HG02571 (cell line): Measurements from ENCODE around the gene XRRA1.
"Not testable (repeated sequence)": the region's sequence is repeated elsewhere in the genome, so short reads cannot be mapped to it uniquely, and the experiment has no call there.

Experiments
- ATAC-seq: cut with Tn5 transposase; IDR thresholded peaks from one replicate; pipeline ENCODE4 v1.9.1; 2021; ENCODE audit warnings: mild to moderate bottlenecking, moderate library complexity; ENCODE audit not compliant: unreplicated experiment

XRRA1 gene

GRCh38 chr11:74838188-74838587, 110.7 kb downstream of the XRRA1 start:
- ATAC-seq: no peak

GRCh38 chr11:74837191-74837590, 111.7 kb downstream of the XRRA1 start:
- no peak for ATAC-seq

GRCh38 chr11:74826901-74827300, 122.0 kb downstream of the XRRA1 start:
- no peak for ATAC-seq

GRCh38 chr11:74825596-74825995, 123.3 kb downstream of the XRRA1 start:
- not testable (repeated sequence) for ATAC-seq

GRCh38 chr11:74824285-74824982, 124.5 kb downstream of the XRRA1 start:
- no peak for ATAC-seq

- no peak for ATAC-seq
Observed at GRCh38 chr11:74822170-74822569, 126.7 kb downstream of the XRRA1 start.

GRCh38 chr11:74820763-74821162, 128.1 kb downstream of the XRRA1 start:
- ATAC-seq: no peak

- ATAC-seq: no peak
Observed at GRCh38 chr11:74819400-74819799, 129.5 kb downstream of the XRRA1 start.

- no peak for ATAC-seq
Observed at GRCh38 chr11:74818283-74818946, 130.5 kb downstream of the XRRA1 start.

- ATAC-seq: no peak
Observed at GRCh38 chr11:74816664-74817063, 132.2 kb downstream of the XRRA1 start.

GRCh38 chr11:74815966-74816365, 132.9 kb downstream of the XRRA1 start:
- ATAC-seq: no peak

GRCh38 chr11:74809801-74810200, 139.1 kb downstream of the XRRA1 start:
- ATAC-seq: no peak

GRCh38 chr11:74806267-74806666, 142.6 kb downstream of the XRRA1 start:
- no peak for ATAC-seq

GRCh38 chr11:74791333-74792100, 157.4 kb downstream of the XRRA1 start:
- no peak for ATAC-seq
